HG03095 (cell line): ENCODE data around the gene ABLIM1.
"Not testable (repeated sequence)": the region's sequence is repeated elsewhere in the genome, so short reads cannot be mapped to it uniquely, and the experiment has no call there.

ENCODE experiments used
- ATAC-seq: cut with Tn5 transposase; IDR thresholded peaks from one replicate; pipeline ENCODE4 v1.9.1; 2021; ENCODE audit warnings: moderate library complexity; ENCODE audit not compliant: unreplicated experiment

Gene ABLIM1

GRCh38 chr10:114658175-114658574 is at the start of gene ABLIM1:
Gene ABLIM1, minus strand, starts transcription at chr10:114658275. Its CDS starts 75 bp downstream, at chr10:114658200.
- ATAC-seq, result no peak

GRCh38 chr10:114706458-114707055 is 48.5 kb upstream of the ABLIM1 start:
- ATAC-seq, result no peak

- ATAC-seq, result no peak
Observed at GRCh38 chr10:114704679-114705078, 46.6 kb upstream of the ABLIM1 start.

GRCh38 chr10:114703377-114704107 is 45.5 kb upstream of the ABLIM1 start:
- no peak for ATAC-seq

GRCh38 chr10:114698271-114699061 is 40.4 kb upstream of the ABLIM1 start:
- no peak for ATAC-seq

GRCh38 chr10:114697061-114697598 is 39.1 kb upstream of the ABLIM1 start:
- no peak for ATAC-seq

GRCh38 chr10:114696301-114696700 is 38.2 kb upstream of the ABLIM1 start:
- ATAC-seq, result not testable (repeated sequence)

- no peak for ATAC-seq
Observed at GRCh38 chr10:114694752-114695151, 36.7 kb upstream of the ABLIM1 start.

- ATAC-seq, result no peak
Observed at GRCh38 chr10:114694062-114694461, 36.0 kb upstream of the ABLIM1 start.

GRCh38 chr10:114691442-114691941 is 33.4 kb upstream of the ABLIM1 start:
- no peak for ATAC-seq

GRCh38 chr10:114688786-114689185 is 30.7 kb upstream of the ABLIM1 start:
- no peak for ATAC-seq

GRCh38 chr10:114687459-114687858 is 29.4 kb upstream of the ABLIM1 start:
- ATAC-seq, result no peak

GRCh38 chr10:114686013-114686412 is 27.9 kb upstream of the ABLIM1 start:
- ATAC-seq, result no peak

- ATAC-seq, result no peak
Observed at GRCh38 chr10:114685456-114685855, 27.4 kb upstream of the ABLIM1 start.

GRCh38 chr10:114684822-114685209 is 26.7 kb upstream of the ABLIM1 start:
- ATAC-seq, result no peak

GRCh38 chr10:114684084-114684821 is 26.2 kb upstream of the ABLIM1 start:
- no peak for ATAC-seq

GRCh38 chr10:114683593-114683992 is 25.5 kb upstream of the ABLIM1 start:
- no peak for ATAC-seq

GRCh38 chr10:114683162-114683561 is 25.1 kb upstream of the ABLIM1 start:
- no peak for ATAC-seq

GRCh38 chr10:114682532-114682931 is 24.5 kb upstream of the ABLIM1 start:
- no peak for ATAC-seq

- ATAC-seq, result no peak
Observed at GRCh38 chr10:114682121-114682520, 24.0 kb upstream of the ABLIM1 start.

- no peak for ATAC-seq
Observed at GRCh38 chr10:114681542-114681941, 23.5 kb upstream of the ABLIM1 start.
